PC-3 (cell line): Measurements from ENCODE around the gene FAM161A. TPM values are rescaled to one million over a fixed set of nuclear protein-coding genes. Genes with fewer than 3 reads are reported as not detected.

Source experiments
- ATAC-seq: fragments of 200-7000 bp; cut with Tn5 transposase; 2 replicates; pipeline ENCODE4 v1.9.1; 2020; ENCODE audit warnings: mild to moderate bottlenecking, moderate library complexity
- Bru-seq: library from RNA; stranded (reverse); fragments of 400-500 nt; gene quantifications from one replicate; lab custom pipeline; 2021; lab: Mats Ljungman, UMichigan
- BruChase-seq, 2 experiments: library from RNA; stranded (reverse); fragments of 400-500 nt; gene quantifications; one replicate each; lab custom pipeline; 2021; lab: Mats Ljungman, UMichigan
- BruUV-seq: library from RNA; stranded (reverse); fragments of 400-500 nt; replicated peaks from 2 replicates; lab custom pipeline; 2021; lab: Mats Ljungman, UMichigan
- CTCF ChIA-PET: fragments of 300-600 bp; sonication (Branson Sonifier 250); formaldehyde crosslinking; loops from one replicate; lab custom pipeline; 2022; ENCODE audit warnings: antibody characterized with exemption; lab: Charles Lee
- POLR2A ChIA-PET: fragments of 300-600 bp; sonication (Branson Sonifier 250); formaldehyde crosslinking; loops from one replicate; lab custom pipeline; 2022; ENCODE audit warnings: antibody characterized with exemption; ENCODE audit not compliant: unreplicated experiment; lab: Charles Lee
- DNase-seq: peaks from one replicate; pipeline ENCODE4 v3.0.0-alpha.2; 2015
- H2AFZ ChIP-seq: fragments of 300-600 bp; sonication (generic); 2 replicates; pipeline ENCODE4 v1.6.0; 2016; ENCODE audit warnings: antibody characterized with exemption, low read length
- H3F3A ChIP-seq: fragments of 300-600 bp; sonication (generic); one replicate; pipeline ENCODE4 v1.6.0; 2017; ENCODE audit warnings: antibody characterized with exemption, low read length, control low read depth, mild to moderate bottlenecking; ENCODE audit not compliant: unreplicated experiment
- H3K27ac ChIP-seq: fragments of 300-600 bp; sonication (generic); 2 replicates; pipeline ENCODE4 v1.5.1; 2016; ENCODE audit warnings: mild to moderate bottlenecking, low read length
- H3K27me3 ChIP-seq: fragments of 300-600 bp; sonication (generic); 2 replicates; pipeline ENCODE4 v1.6.1; 2016; ENCODE audit warnings: low read length, mixed read lengths
- H3K36me3 ChIP-seq: fragments of 300-600 bp; sonication (generic); 2 replicates; pipeline ENCODE4 v1.6.1; 2016; ENCODE audit warnings: low read depth, mixed run types, low read length, mixed read lengths
- H3K4me1 ChIP-seq: fragments of 300-600 bp; sonication (generic); 2 replicates; pipeline ENCODE4 v1.5.1; 2016; ENCODE audit warnings: low read length; ENCODE audit not compliant: insufficient read depth
- H3K4me2 ChIP-seq: fragments of 300-600 bp; sonication (generic); 2 replicates; pipeline ENCODE4 v1.6.0; 2016; ENCODE audit warnings: low read length
- H3K4me3 ChIP-seq: fragments of 300-600 bp; sonication (generic); 2 replicates; pipeline ENCODE4 v1.5.1; 2016; ENCODE audit warnings: mild to moderate bottlenecking, low read length, mixed read lengths
- H3K79me2 ChIP-seq: fragments of 300-600 bp; sonication (generic); 2 replicates; pipeline ENCODE4 v1.6.1; 2017; ENCODE audit warnings: low read length, mixed read lengths
- H3K9ac ChIP-seq: fragments of 300-600 bp; sonication (generic); 2 replicates; pipeline ENCODE4 v1.6.0; 2016; ENCODE audit warnings: mild to moderate bottlenecking, low read length
- H3K9me2 ChIP-seq: fragments of 300-600 bp; sonication (generic); replicated peaks from 2 replicates; pipeline ENCODE4 v1.6.1; 2016; ENCODE audit warnings: mixed run types, low read length, mixed read lengths
- H3K9me3 ChIP-seq: fragments of 300-600 bp; sonication (generic); 2 replicates; pipeline ENCODE4 v1.6.1; 2016; ENCODE audit warnings: low read length, mixed read lengths
- H4K20me1 ChIP-seq: fragments of 300-600 bp; sonication (generic); 2 replicates; pipeline ENCODE4 v1.6.1; 2016; ENCODE audit warnings: low read length, mixed read lengths
- CTCF ChIP-seq: fragments of 300-600 bp; sonication (generic); conservative IDR thresholded peaks from 2 replicates; pipeline ENCODE4 v1.5.1; 2017; ENCODE audit warnings: antibody characterized with exemption, low read depth, mild to moderate bottlenecking, low read length
- EZH2 ChIP-seq: fragments of 300-600 bp; sonication (generic); IDR thresholded peaks from one replicate; pipeline ENCODE4 v1.6.1; 2017; ENCODE audit warnings: antibody characterized with exemption, mild to moderate bottlenecking, low read length; ENCODE audit not compliant: unreplicated experiment
- EZH2phosphoT487 ChIP-seq: fragments of 300-600 bp; sonication (generic); IDR thresholded peaks from 2 replicates; pipeline ENCODE4 v1.6.1; 2018; ENCODE audit warnings: mild to moderate bottlenecking, antibody characterized with exemption, low read length, borderline replicate concordance
- intact Hi-C: fragments of 100-400 bp; cut with micrococcal nuclease; formaldehyde crosslinking; loops from 2 replicates; pipeline ENCODE4 v1.9.0; 2023
- long read RNA-seq: library from polyadenylated mRNA; unstranded; transcript quantifications from one replicate; pipeline ENCODE4 v2.0.0, GENCODE V29; 2021; ENCODE audit not compliant: unreplicated experiment
- total RNA-seq: library from RNA; depleted of rRNA; stranded (reverse); fragments of >200 nt; gene quantifications from 2 replicates; pipeline ENCODE4 v1.2.3, GENCODE V29; 2014; rRNA removed

FAM161A gene
- total RNA-seq (2.0 and 3.2 TPM in 2 replicates), Bru-seq, nascent RNA (percentile 46 among the genes with signal in this experiment), BruChase-seq, experiment 1, labeled RNA remaining after a 6-hour chase (percentile 52 among the genes with signal in this experiment), BruChase-seq, experiment 2, labeled RNA remaining after a 2-hour chase (percentile 53 among the genes with signal in this experiment)
- long read RNA-seq, partial matches to known transcripts, result 10 of 13 reads
- long read RNA-seq, other reads (novel, unspliced or antisense), result 1 of 13 reads

- H3K79me2 ChIP-seq, result no peaks in the 10 kb centered on the region
- peaks cover 5% of the 10 kb centered on the region; the same call in 1 of the 2 replicates for H3K4me1 ChIP-seq
- peak; percentile 75 for ATAC-seq
- no peaks in the 10 kb centered on the region for H3K9me2 ChIP-seq
- no peaks in the 10 kb centered on the region for H3F3A ChIP-seq
- peak; percentile 78 for DNase-seq
- peak within 1 kb of the TSS; percentile 64 for H3K9ac ChIP-seq
- H3K27me3 ChIP-seq, result no peaks in the 10 kb centered on the region
- BruUV-seq, result no TSS peak
- H2AFZ ChIP-seq, result peak within 1 kb of the TSS; percentile 97
- no peaks in the 10 kb centered on the region for H4K20me1 ChIP-seq
- no peaks in the 10 kb centered on the region for H3K9me3 ChIP-seq
- intact Hi-C loops, result loop anchor here (2.0 to 10.0 kb wide), 4 partner anchors 33 to 319 kb away; partner anchors contain the start of gene XPO1
- H3K4me3 ChIP-seq, result peak within 1 kb of the TSS; percentile 84
- TF ChIP-seq EZH2phosphoT487, result no peak
- no peak for TF ChIP-seq EZH2
- no peak for TF ChIP-seq CTCF
- POLR2A ChIA-PET, result interaction anchor here (0.6 kb wide), 1 partner anchor 14 kb away, joined by 4 read pairs; no protein-coding TSS in a partner anchor
- H3K36me3 ChIP-seq, result no peaks in the 10 kb centered on the region
- peak within 1 kb of the TSS; percentile 50 for H3K27ac ChIP-seq
- CTCF ChIA-PET, result no interaction called here
- peak within 1 kb of the TSS; percentile 94 for H3K4me2 ChIP-seq
These were observed at the start of gene FAM161A for GRCh38 chr2:61853847-61854563. Gene FAM161A (minus strand): TSS chr2:61854060. CDS start chr2:61854041, 19 bp downstream.

DNA sequence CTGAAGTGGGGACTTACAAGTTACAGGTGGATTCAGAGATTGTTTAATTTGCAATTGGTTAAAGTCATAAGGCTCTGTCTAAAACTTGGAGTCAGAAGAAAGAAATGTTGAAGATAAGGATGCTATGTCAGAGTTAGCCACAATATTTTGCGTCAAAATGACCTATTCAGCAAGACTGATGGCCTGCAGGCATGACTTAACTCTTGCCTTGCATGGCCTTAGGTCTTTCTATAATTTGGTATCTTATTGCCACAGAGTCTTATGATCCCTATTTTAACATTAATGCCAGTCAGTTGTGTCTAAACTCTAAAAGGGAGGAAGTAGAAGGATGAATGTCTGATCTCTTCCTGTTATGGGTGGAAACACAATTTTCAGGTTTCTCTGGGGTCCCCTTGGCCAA lies 46.4 kb upstream of the FAM161A start:
- intact Hi-C loops, result no loop called here
- no peaks in the 10 kb centered on the region for H3K36me3 ChIP-seq
- no peaks in the 10 kb centered on the region for H3K9me2 ChIP-seq
- no TSS peak for BruUV-seq
- ChIA-PET CTCF (no interaction called here), POLR2A (no interaction called here)
- no peak overlapping the region for H3K4me3 ChIP-seq
- H3K27me3 ChIP-seq, result no peaks in the 10 kb centered on the region
- no peak overlapping the region for H3K4me2 ChIP-seq
- DNase-seq, result no peak
- no peak overlapping the region for H2AFZ ChIP-seq
- H3K9me3 ChIP-seq, result no peaks in the 10 kb centered on the region
- TF ChIP-seq EZH2phosphoT487, result no peak
- TF ChIP-seq EZH2, result no peak
- TF ChIP-seq CTCF, result no peak
- no peaks in the 10 kb centered on the region for H3F3A ChIP-seq
- H3K79me2 ChIP-seq, result no peaks in the 10 kb centered on the region
- H3K9ac ChIP-seq, result no peak overlapping the region
- H3K4me1 ChIP-seq, result peaks cover 6% of the 10 kb centered on the region; the same call in 1 of the 2 replicates
- no peak for ATAC-seq
- no peak overlapping the region for H3K27ac ChIP-seq
- no peaks in the 10 kb centered on the region for H4K20me1 ChIP-seq
